ENCODE results near the gene IL3RA.

DNA sequence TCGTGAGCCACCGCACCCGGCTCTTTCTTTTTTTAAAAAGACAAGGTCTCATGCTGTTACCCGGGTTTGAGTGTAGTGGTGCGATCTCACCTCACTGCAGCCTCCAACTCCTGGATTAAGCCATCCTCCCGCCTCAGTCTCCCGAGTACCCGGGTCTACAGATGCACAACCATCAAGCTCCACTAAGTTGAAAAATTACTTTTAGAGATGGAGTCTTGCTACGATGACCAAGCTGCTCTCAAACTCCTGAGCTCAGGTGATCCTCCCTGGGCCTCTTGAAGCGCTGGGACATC, 53.4 kb downstream of the IL3RA start:
- TF ChIP-seq, protein P1, sequence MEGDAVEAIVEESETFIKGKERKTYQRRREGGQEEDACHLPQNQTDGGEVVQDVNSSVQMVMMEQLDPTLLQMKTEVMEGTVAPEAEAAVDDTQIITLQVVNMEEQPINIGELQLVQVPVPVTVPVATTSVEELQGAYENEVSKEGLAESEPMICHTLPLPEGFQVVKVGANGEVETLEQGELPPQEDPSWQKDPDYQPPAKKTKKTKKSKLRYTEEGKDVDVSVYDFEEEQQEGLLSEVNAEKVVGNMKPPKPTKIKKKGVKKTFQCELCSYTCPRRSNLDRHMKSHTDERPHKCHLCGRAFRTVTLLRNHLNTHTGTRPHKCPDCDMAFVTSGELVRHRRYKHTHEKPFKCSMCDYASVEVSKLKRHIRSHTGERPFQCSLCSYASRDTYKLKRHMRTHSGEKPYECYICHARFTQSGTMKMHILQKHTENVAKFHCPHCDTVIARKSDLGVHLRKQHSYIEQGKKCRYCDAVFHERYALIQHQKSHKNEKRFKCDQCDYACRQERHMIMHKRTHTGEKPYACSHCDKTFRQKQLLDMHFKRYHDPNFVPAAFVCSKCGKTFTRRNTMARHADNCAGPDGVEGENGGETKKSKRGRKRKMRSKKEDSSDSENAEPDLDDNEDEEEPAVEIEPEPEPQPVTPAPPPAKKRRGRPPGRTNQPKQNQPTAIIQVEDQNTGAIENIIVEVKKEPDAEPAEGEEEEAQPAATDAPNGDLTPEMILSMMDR (IDR thresholded peaks at IDR 0.05): no peak
- no peak for TF ChIP-seq POLR2A (IDR thresholded peaks at IDR 0.05)
